B cell (primary cell): ENCODE results near the gene SRD5A3.

ENCODE experiments used
- EZH2 ChIP-seq: IDR thresholded peaks from 2 replicates; pipeline ENCODE4 v1.6.1; 2012; ENCODE audit warnings: borderline replicate concordance, low read depth, mild to moderate bottlenecking, moderate library complexity, low read length; ENCODE audit not compliant: insufficient read depth, poor library complexity, severe bottlenecking
- TF ChIP-seq, protein P1 (sequence below): fragments of 200-600 bp; IDR thresholded peaks from one replicate; pipeline ENCODE4 v1.8.0; 2022; ENCODE audit warnings: antibody characterized with exemption, mild to moderate bottlenecking

DNA sequence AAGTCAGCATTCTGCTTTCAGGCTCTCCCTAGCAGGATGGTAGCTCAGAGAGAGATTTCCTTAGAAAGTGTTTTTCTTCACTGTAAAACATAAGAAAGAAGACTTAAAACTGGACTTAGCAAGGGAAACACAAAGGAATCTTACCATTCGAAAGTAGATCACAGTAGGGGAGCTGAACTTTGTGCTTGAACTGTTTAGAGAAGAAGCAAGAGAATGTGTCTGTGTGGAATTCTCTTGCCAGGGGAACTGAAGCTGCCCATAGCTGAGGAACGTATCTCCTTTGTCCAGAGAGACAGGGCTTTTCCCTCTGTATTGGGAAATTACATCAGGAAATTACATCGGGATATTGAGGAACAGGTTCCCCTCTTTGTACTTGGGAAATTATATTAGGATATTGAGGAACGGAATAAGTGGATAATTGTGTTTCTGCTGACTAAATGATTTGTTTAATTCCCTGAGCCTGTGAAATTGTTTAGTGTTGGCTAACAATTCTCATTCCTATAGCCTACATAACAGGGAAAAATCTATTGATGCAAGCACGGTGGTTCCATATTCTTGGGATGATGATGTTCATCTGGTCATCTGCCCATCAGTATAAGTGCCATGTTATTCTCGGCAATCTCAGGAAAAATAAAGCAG is 21.2 kb downstream of the SRD5A3 start:
- TF ChIP-seq, protein P1, sequence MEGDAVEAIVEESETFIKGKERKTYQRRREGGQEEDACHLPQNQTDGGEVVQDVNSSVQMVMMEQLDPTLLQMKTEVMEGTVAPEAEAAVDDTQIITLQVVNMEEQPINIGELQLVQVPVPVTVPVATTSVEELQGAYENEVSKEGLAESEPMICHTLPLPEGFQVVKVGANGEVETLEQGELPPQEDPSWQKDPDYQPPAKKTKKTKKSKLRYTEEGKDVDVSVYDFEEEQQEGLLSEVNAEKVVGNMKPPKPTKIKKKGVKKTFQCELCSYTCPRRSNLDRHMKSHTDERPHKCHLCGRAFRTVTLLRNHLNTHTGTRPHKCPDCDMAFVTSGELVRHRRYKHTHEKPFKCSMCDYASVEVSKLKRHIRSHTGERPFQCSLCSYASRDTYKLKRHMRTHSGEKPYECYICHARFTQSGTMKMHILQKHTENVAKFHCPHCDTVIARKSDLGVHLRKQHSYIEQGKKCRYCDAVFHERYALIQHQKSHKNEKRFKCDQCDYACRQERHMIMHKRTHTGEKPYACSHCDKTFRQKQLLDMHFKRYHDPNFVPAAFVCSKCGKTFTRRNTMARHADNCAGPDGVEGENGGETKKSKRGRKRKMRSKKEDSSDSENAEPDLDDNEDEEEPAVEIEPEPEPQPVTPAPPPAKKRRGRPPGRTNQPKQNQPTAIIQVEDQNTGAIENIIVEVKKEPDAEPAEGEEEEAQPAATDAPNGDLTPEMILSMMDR: no peak
- TF ChIP-seq EZH2: no peak
